Measurements from ENCODE around the gene SH3YL1.

Gene SH3YL1

DNA sequence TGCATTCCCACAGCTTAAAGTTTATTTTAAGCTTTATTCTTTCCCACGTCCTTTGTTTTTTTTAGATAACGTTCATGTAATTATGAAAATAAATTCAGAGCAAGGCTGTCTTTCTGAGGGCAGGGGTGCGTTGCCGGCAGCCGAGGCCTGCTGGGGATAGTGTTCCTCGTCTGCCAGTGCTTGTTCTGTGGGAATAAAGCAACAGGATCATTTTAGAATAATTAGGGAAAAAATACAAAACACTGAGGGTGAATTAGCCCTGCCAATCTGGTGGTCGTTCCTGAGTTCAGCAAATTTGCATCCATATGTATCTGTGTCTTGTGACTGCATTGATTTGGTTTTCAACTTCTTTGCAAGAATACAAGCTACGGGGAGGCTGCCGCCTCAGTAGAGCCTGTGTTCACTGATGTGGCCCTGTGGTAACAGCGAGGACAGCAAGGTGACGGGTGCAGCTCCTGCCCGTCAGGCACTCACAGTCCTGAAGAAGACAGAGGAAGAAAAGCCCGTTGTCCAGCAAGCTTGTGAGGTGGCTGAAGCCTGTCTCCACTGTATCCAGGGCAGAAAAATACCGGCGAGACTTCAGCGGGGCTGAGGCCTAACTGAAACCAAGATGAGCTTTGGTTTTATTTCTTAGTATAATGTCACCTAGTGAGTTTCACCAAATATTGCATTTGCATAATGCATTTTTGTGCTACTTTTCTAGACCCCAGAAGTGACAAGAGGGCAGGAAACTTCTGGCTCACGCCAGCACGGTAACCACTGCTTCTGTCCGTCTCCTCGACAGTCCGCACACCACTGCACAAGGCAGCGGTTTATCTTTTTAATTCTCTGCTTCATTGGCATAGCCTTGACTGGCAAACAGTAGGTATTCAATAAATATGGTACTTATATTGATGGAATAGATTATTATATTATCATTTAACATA lies 64.5 kb downstream of the SH3YL1 start:
- no peak for DNase-seq (ENCODE audit: low read depth in 2 of 2)
- no peak overlapping the region for H3K4me3 ChIP-seq (replicated peaks in 1 of 2; ENCODE audit: low read depth in 2 of 2, low read length in 2 of 2)
- TF ChIP-seq, protein P1, sequence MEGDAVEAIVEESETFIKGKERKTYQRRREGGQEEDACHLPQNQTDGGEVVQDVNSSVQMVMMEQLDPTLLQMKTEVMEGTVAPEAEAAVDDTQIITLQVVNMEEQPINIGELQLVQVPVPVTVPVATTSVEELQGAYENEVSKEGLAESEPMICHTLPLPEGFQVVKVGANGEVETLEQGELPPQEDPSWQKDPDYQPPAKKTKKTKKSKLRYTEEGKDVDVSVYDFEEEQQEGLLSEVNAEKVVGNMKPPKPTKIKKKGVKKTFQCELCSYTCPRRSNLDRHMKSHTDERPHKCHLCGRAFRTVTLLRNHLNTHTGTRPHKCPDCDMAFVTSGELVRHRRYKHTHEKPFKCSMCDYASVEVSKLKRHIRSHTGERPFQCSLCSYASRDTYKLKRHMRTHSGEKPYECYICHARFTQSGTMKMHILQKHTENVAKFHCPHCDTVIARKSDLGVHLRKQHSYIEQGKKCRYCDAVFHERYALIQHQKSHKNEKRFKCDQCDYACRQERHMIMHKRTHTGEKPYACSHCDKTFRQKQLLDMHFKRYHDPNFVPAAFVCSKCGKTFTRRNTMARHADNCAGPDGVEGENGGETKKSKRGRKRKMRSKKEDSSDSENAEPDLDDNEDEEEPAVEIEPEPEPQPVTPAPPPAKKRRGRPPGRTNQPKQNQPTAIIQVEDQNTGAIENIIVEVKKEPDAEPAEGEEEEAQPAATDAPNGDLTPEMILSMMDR (IDR thresholded peaks at IDR 0.05; ENCODE audit: low read depth, low read length): no peak

- no peak overlapping the region for H3K4me3 ChIP-seq (replicated peaks in 1 of 2; ENCODE audit: low read depth in 2 of 2, low read length in 2 of 2)
- no peak for DNase-seq (ENCODE audit: low read depth in 2 of 2)
- TF ChIP-seq, protein P1 (IDR thresholded peaks at IDR 0.05; ENCODE audit: low read depth, low read length): no peak
Measured at GRCh38 chr2:196406-196805, 67.4 kb downstream of the SH3YL1 start.

- no peak overlapping the region for H3K4me3 ChIP-seq (replicated peaks in 1 of 2; ENCODE audit: low read depth in 2 of 2, low read length in 2 of 2)
- TF ChIP-seq, protein P1 (IDR thresholded peaks at IDR 0.05; ENCODE audit: low read depth, low read length): no peak
- DNase-seq (ENCODE audit: low read depth in 2 of 2): no peak
Measured at GRCh38 chr2:195932-196331, 67.9 kb downstream of the SH3YL1 start.

DNA sequence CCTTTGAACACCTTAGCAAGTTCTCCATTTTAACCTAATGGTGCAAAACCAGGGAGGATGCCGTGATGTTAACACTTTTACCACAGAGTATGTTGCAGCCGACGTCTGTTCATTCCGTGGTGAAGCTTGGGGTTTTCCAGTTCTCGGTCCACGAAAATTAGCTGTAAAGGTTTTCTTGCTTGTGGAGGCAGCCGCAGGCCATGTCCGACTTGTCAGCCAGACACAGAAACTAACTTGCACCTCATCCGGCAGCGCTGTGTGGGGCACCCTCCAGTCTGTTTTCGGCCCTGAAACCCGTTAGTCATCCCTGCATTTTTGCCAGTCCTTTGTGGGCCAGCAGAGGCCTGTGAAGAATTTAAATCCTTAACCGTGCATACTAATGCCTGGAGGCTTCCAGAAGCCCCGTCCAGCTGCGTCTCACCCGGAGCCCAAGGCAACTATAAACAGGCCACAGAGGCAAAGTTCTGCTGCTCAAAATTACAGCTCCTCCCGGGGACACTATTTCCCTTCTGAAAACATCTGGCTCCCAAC lies 70.6 kb downstream of the SH3YL1 start:
- DNase-seq (ENCODE audit: low read depth in 2 of 2): no peak
- no peak overlapping the region for H3K4me3 ChIP-seq (replicated peaks in 1 of 2; ENCODE audit: low read depth in 2 of 2, low read length in 2 of 2)
- TF ChIP-seq, protein P1 (IDR thresholded peaks at IDR 0.05; ENCODE audit: low read depth, low read length): no peak

DNA sequence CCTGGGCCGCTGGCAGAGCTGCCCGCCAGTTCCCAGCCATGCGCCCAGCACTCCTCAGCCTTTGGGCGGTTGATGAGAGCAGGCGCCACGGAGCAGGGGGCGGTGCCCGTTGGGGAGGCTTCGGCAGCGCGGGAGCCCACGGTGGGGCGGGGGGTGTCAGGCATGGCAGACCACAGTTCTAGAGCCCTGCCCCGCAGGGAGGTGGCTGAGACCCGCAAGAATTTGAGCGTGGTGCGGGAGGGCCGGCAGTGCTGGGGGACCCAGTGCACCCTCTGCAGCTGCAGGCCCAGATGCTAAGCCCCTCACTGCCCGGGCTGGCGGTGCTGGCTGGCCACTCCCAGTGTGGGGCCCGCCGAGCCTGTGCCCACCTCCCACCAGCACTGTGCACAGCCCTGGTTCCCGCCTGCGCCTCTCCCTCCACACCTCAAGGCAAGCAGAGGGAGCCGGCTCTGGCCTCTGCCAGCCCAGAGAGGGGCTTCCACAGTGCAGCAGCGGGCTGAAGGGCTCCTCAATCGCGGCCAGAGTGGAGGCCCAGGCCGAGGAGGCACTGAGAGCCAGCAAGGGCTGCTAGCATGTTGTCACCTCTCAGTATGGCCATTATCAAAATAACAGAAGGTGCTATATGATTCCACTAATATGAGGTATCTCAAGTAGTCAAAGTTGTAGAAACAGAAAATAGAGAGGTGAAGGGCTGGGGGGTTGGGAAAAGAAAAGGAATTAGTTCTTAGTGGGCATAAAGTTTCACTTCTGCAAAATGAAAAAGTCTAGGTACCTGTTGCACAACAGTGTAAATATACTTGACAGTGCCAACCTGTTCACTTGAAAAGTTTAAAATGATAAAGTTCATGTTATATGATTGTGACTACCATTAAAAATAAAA lies 72.3 kb downstream of the SH3YL1 start:
- DNase-seq (ENCODE audit: low read depth in 2 of 2): no peak
- TF ChIP-seq, protein P1 (IDR thresholded peaks at IDR 0.05; ENCODE audit: low read depth, low read length): no peak
- no peak overlapping the region for H3K4me3 ChIP-seq (replicated peaks in 1 of 2; ENCODE audit: low read depth in 2 of 2, low read length in 2 of 2)

DNA sequence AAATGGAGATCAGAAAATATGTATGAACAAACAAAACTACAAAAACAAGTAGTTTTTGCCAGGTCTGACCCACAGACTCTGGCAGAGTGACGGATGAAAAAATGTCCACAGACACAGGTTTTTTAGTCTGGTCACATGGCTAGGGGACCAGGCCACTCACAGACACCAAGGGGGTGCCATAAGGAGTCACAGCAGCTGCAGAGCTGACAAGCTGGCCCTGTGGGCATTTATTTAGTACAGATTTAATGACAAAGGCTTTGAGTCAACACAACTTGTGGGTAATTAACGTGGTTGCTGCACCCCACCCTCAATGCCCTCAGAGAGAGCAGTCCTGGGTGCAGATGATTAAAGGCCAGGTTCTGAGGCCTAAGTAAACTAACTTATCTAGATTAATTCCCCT lies 76.0 kb downstream of the SH3YL1 start:
- DNase-seq (ENCODE audit: low read depth in 2 of 2): no peak
- H3K4me3 ChIP-seq (replicated peaks in 1 of 2; ENCODE audit: low read depth in 2 of 2, low read length in 2 of 2): no peak overlapping the region
- TF ChIP-seq, protein P1 (IDR thresholded peaks at IDR 0.05; ENCODE audit: low read depth, low read length): no peak

Measured in cardiac fibroblast (primary cell).